WTC11 (cell line): ENCODE data around the gene B3GAT1. TPM values are rescaled to one million over a fixed set of nuclear protein-coding genes. Genes with fewer than 3 reads are reported as not detected.

Experiments
- ATAC-seq: fragments of 200-7000 bp; cut with Tn5 transposase; 2 replicates; pipeline ENCODE4 v1.10.0; 2021; ENCODE audit warnings: mild to moderate bottlenecking, moderate library complexity
- CTCF ChIA-PET: fragments of 300-600 bp; sonication (Branson Sonifier 250); formaldehyde crosslinking; loops from one replicate; lab custom pipeline; 2021; ENCODE audit warnings: antibody characterized with exemption; lab: Charles Lee
- POLR2A ChIA-PET: fragments of 350-600 bp; sonication (Branson Sonifier 250); formaldehyde crosslinking; loops from one replicate; lab custom pipeline; 2021; ENCODE audit warnings: antibody characterized with exemption; lab: Charles Lee
- DNase-seq: peaks from one replicate; pipeline ENCODE4 v3.0.0; 2021; ENCODE audit warnings: low spot score
- H3K27ac Mint-ChIP-seq: 2 replicates; pipeline ENCODE4 v1.8.0; 2021; ENCODE audit warnings: mixed read lengths
- H3K27me3 Mint-ChIP-seq: 2 replicates; pipeline ENCODE4 v1.8.0; 2021; ENCODE audit warnings: low read depth, mild to moderate bottlenecking, moderate library complexity, mixed read lengths
- H3K36me3 Mint-ChIP-seq: 2 replicates; pipeline ENCODE4 v1.8.0; 2021; ENCODE audit warnings: mixed read lengths
- H3K4me1 Mint-ChIP-seq: 2 replicates; pipeline ENCODE4 v1.8.0; 2022; ENCODE audit warnings: mixed read lengths
- H3K4me3 Mint-ChIP-seq: 2 replicates; pipeline ENCODE4 v1.8.0; 2021; ENCODE audit warnings: mild to moderate bottlenecking, moderate library complexity, mixed read lengths
- H3K9me3 Mint-ChIP-seq: 2 replicates; pipeline ENCODE4 v1.8.0; 2021; ENCODE audit warnings: mixed read lengths
- ATF3 ChIP-seq: sonication (generic); formaldehyde crosslinking; conservative IDR thresholded peaks from 2 replicates; pipeline ENCODE4 v1.8.1; 2022; ENCODE audit warnings: mild to moderate bottlenecking, missing genetic modification reagents
- EMX1 ChIP-seq: fragments of 250-450 bp; sonication (Bioruptor Pico); IDR thresholded peaks from 2 replicates; pipeline ENCODE4 v1.8.0; 2021; ENCODE audit warnings: mild to moderate bottlenecking
- ERG ChIP-seq: fragments of 250-450 bp; sonication (Bioruptor Pico); IDR thresholded peaks from 2 replicates; pipeline ENCODE4 v1.8.0; 2021; ENCODE audit warnings: mild to moderate bottlenecking
- ESRRA ChIP-seq: sonication (generic); formaldehyde crosslinking; IDR thresholded peaks from 2 replicates; pipeline ENCODE4 v1.8.1; 2022; ENCODE audit warnings: mild to moderate bottlenecking, missing genetic modification reagents, borderline replicate concordance
- ETV6 ChIP-seq: sonication (generic); formaldehyde crosslinking; IDR thresholded peaks from 2 replicates; pipeline ENCODE4 v1.8.1; 2022; ENCODE audit warnings: mild to moderate bottlenecking, missing genetic modification reagents
- FOXP1 ChIP-seq: sonication (generic); formaldehyde crosslinking; IDR thresholded peaks from 2 replicates; pipeline ENCODE4 v1.8.0; 2022; ENCODE audit warnings: missing genetic modification reagents, mild to moderate bottlenecking, moderate library complexity, borderline replicate concordance
- FOXP4 ChIP-seq: sonication (generic); formaldehyde crosslinking; IDR thresholded peaks from 2 replicates; pipeline ENCODE4 v1.8.0; 2022; ENCODE audit warnings: mild to moderate bottlenecking, missing genetic modification reagents
- HMGA2 ChIP-seq: fragments of 250-450 bp; sonication (Bioruptor Pico); IDR thresholded peaks from 2 replicates; pipeline ENCODE4 v1.4.0; 2021; ENCODE audit warnings: mild to moderate bottlenecking, moderate library complexity
- JAZF1 ChIP-seq: fragments of 250-450 bp; sonication (Bioruptor Pico); IDR thresholded peaks from 2 replicates; pipeline ENCODE4 v1.9.0; 2021; ENCODE audit warnings: moderate library complexity, mild to moderate bottlenecking, inconsistent platforms
- MYBL2 ChIP-seq: sonication (generic); formaldehyde crosslinking; IDR thresholded peaks from 2 replicates; pipeline ENCODE4 v1.8.1; 2023; ENCODE audit warnings: mild to moderate bottlenecking, moderate library complexity, missing genetic modification reagents
- NR2C2 ChIP-seq: sonication (generic); formaldehyde crosslinking; IDR thresholded peaks from 2 replicates; pipeline ENCODE4 v1.8.0; 2022; ENCODE audit warnings: mild to moderate bottlenecking, missing genetic modification reagents
- NR3C1 ChIP-seq: sonication (generic); formaldehyde crosslinking; conservative IDR thresholded peaks from 2 replicates; pipeline ENCODE4 v1.8.1; 2023; ENCODE audit warnings: low read depth, mild to moderate bottlenecking, missing genetic modification reagents
- PRDM15 ChIP-seq: sonication (generic); formaldehyde crosslinking; IDR thresholded peaks from 2 replicates; pipeline ENCODE4 v1.8.0; 2022; ENCODE audit warnings: missing genetic modification reagents
- SMAD3 ChIP-seq: sonication (generic); formaldehyde crosslinking; IDR thresholded peaks from 2 replicates; pipeline ENCODE4 v1.8.0; 2022; ENCODE audit warnings: missing genetic modification reagents, mild to moderate bottlenecking, borderline replicate concordance
- SMAD4 ChIP-seq: sonication (generic); formaldehyde crosslinking; IDR thresholded peaks from 2 replicates; pipeline ENCODE4 v1.8.0; 2022; ENCODE audit warnings: mild to moderate bottlenecking, missing genetic modification reagents
- STAT6 ChIP-seq: sonication (generic); formaldehyde crosslinking; conservative IDR thresholded peaks from 2 replicates; pipeline ENCODE4 v1.8.1; 2023; ENCODE audit warnings: mild to moderate bottlenecking, low read depth, missing genetic modification reagents, moderate library complexity
- USF2 ChIP-seq: sonication (generic); formaldehyde crosslinking; IDR thresholded peaks from 2 replicates; pipeline ENCODE4 v1.8.1; 2023; ENCODE audit warnings: mild to moderate bottlenecking, missing genetic modification reagents, moderate library complexity
- ZNF138 ChIP-seq: sonication (generic); formaldehyde crosslinking; conservative IDR thresholded peaks from 2 replicates; pipeline ENCODE4 v1.8.1; 2022; ENCODE audit warnings: mild to moderate bottlenecking, moderate library complexity, missing genetic modification reagents
- ZNF219 ChIP-seq: sonication (generic); formaldehyde crosslinking; IDR thresholded peaks from 2 replicates; pipeline ENCODE4 v1.8.0; 2023; ENCODE audit warnings: missing genetic modification reagents, mild to moderate bottlenecking, borderline replicate concordance
- ZNF396 ChIP-seq: fragments of 250-450 bp; sonication (Bioruptor Pico); IDR thresholded peaks from 2 replicates; pipeline ENCODE4 v1.8.0; 2021; ENCODE audit warnings: mild to moderate bottlenecking, moderate library complexity, borderline replicate concordance
- ZNF423 ChIP-seq: fragments of 250-450 bp; sonication (Bioruptor Pico); IDR thresholded peaks from 2 replicates; pipeline ENCODE4 v2.1.2; 2022; ENCODE audit warnings: mild to moderate bottlenecking, moderate library complexity
- ZSCAN18 ChIP-seq: fragments of 250-450 bp; sonication (Bioruptor Pico); IDR thresholded peaks from 2 replicates; pipeline ENCODE4 v2.1.2; 2022; ENCODE audit warnings: mild to moderate bottlenecking, moderate library complexity
- total RNA-seq: library from RNA; stranded (reverse); gene quantifications from 3 replicates; pipeline ENCODE4 v1.2.3, GENCODE V29; 2021

B3GAT1 gene
- total RNA-seq, 1 experiment from 2014 or later: 30.0 TPM

GRCh38 chr11:134392953-134393615 is 19.0 kb downstream of the B3GAT1 start:
- H3K4me3 Mint-ChIP-seq: no peak overlapping the region
- no peak for TF ChIP-seq FOXP1 (CRISPR knock-in tag)
- TF ChIP-seq EMX1: no peak
- no peak for TF ChIP-seq NR2C2 (CRISPR knock-in tag)
- no peak for TF ChIP-seq SMAD4 (CRISPR knock-in tag)
- H3K27me3 Mint-ChIP-seq: no peaks in the 10 kb centered on the region
- ATAC-seq (no peak), DNase-seq (no peak)
- H3K9me3 Mint-ChIP-seq: peaks cover 3% of the 10 kb centered on the region; the same call in 1 of the 2 replicates
- CTCF ChIA-PET: interaction anchor here (0.8 to 0.9 kb wide), 3 partner anchors 9 to 20 kb away, joined by 3 to 4 read pairs (median 3); no protein-coding TSS in a partner anchor
- no peak overlapping the region for H3K27ac Mint-ChIP-seq
- POLR2A ChIA-PET: no interaction called here
- H3K36me3 Mint-ChIP-seq: peaks cover 8% of the 10 kb centered on the region; the same call in 1 of the 2 replicates
- no peaks in the 10 kb centered on the region for H3K4me1 Mint-ChIP-seq

GRCh38 chr11:134391656-134392055 is 20.4 kb downstream of the B3GAT1 start:
- DNase-seq: no peak
- ATAC-seq: no peak
- Mint-ChIP-seq H3K4me1 (peaks cover 8% of the 10 kb centered on the region), H3K4me3 (no peak overlapping the region), H3K27me3 (no peaks in the 10 kb centered on the region), H3K27ac (no peak overlapping the region), H3K36me3 (peaks cover 8% of the 10 kb centered on the region; the same call in 1 of the 2 replicates), H3K9me3 (peaks cover 3% of the 10 kb centered on the region; the same call in 1 of the 2 replicates)
- POLR2A ChIA-PET: no interaction called here
- TF ChIP-seq SMAD3 (CRISPR knock-in tag) (no peak), HMGA2 (CRISPR knock-in tag) (no peak), MYBL2 (no peak), ERG (CRISPR knock-in tag) (no peak), ETV6 (no peak), PRDM15 (CRISPR knock-in tag) (no peak), ZNF138 (CRISPR knock-in tag) (no peak), NR3C1 (CRISPR knock-in tag) (no peak), ZNF219 (CRISPR knock-in tag) (no peak), ZNF423 (CRISPR knock-in tag) (no peak), ZNF396 (CRISPR knock-in tag) (no peak), STAT6 (CRISPR knock-in tag) (no peak), FOXP4 (CRISPR knock-in tag) (no peak), JAZF1 (no peak), ESRRA (no peak), ZSCAN18 (CRISPR knock-in tag) (no peak), ATF3 (CRISPR knock-in tag) (no peak), USF2 (CRISPR knock-in tag) (no peak)
- CTCF ChIA-PET: interaction anchor here (0.9 to 1.9 kb wide), 3 partner anchors 15 to 151 kb away, joined by 3 to 7 read pairs (median 4); no protein-coding TSS in a partner anchor
